ENCODE measurements around the gene REXO1. TPM values are rescaled to one million over a fixed set of nuclear protein-coding genes. Genes with fewer than 3 reads are reported as not detected.

Gene REXO1
- total RNA-seq, 2 donors from 2014 or later: 29.8 to 59.1 TPM

DNA sequence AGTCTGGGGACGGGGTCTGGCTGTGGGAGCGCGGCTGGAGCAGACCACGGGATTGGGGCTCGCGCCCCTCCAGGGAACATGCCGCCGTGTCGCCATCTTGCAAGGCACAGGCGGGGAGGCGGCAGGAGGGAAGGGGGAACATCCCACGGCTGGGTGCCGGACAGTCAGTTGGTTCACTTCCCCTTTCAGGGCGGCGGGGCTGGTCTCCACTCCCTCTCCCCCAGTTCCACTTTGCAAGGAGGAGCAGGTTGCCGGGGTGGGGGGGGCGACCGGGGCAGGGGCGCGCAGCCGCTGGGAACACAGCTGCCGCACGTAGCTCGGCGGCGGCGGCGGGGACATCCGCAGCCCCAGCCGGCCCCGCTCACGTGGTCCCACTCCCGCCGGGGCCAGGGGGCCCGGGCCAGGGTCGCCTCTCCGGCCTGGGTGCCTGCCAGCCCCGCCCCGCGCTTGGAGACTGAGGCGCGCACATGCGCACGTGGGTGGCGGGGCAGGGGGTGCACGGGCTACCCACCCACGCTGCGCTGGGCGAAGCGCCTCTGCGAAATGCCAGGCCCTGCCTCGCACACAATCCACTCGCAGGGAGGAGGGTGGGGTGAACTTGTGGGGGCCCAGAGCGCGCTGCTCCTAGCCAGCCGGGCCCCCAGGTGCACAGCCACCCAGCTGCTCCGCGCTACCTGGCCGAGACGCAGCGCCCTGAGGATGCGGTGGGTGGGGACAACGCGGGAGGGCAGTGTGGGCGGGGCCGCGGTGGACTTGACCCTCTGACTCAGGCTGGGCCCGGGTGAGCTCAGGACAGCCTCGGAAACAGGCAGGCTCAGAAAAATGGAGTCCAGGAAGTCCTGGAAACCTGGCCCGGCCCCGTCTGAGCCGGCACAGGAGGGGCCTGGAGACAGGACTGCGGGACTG, 8.7 kb upstream of the REXO1 start:
- peak overlapping the region; percentile 52 to 77 for H3K27ac ChIP-seq
- intact Hi-C loops (cut with DNase I): no loop called here
- WGBS: 13% methylated on average over 51 of the region's 73 CpGs
- peaks cover 16% of the 10 kb centered on the region for H3K4me1 ChIP-seq (replicated peaks)
- H3K36me3 ChIP-seq: no peaks in the 10 kb centered on the region
- no peaks in the 10 kb centered on the region for H3K27me3 ChIP-seq (replicated peaks; ENCODE audit: insufficient read depth)
- TF ChIP-seq, protein P1, sequence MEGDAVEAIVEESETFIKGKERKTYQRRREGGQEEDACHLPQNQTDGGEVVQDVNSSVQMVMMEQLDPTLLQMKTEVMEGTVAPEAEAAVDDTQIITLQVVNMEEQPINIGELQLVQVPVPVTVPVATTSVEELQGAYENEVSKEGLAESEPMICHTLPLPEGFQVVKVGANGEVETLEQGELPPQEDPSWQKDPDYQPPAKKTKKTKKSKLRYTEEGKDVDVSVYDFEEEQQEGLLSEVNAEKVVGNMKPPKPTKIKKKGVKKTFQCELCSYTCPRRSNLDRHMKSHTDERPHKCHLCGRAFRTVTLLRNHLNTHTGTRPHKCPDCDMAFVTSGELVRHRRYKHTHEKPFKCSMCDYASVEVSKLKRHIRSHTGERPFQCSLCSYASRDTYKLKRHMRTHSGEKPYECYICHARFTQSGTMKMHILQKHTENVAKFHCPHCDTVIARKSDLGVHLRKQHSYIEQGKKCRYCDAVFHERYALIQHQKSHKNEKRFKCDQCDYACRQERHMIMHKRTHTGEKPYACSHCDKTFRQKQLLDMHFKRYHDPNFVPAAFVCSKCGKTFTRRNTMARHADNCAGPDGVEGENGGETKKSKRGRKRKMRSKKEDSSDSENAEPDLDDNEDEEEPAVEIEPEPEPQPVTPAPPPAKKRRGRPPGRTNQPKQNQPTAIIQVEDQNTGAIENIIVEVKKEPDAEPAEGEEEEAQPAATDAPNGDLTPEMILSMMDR (IDR thresholded peaks at IDR 0.05): no peak
- peak; percentile 61 for TF ChIP-seq POLR2A (IDR thresholded peaks at IDR 0.05)
- H3K4me3 ChIP-seq: peak overlapping the region; percentile 11 to 26
- peak; percentile 50 for DNase-seq (ENCODE audit: low spot score)
- no peaks in the 10 kb centered on the region for H3K9me3 ChIP-seq

DNA sequence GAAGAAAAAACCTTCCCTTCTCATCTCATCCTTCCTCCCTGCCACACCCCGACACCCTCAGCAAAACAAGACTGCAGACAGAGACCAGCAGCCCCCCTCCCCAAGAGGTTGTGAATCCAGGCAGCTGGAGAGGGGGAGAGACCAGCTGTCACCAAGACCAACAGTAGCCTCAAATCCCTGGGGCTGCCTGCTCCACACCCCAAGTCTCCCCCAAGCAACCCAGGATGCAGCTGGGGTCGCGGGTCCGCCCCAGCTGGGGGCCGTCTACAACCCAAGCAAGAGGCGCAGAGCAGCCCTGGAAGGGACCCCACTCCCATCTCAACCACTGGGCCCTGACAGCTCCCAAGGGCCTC, 8.0 kb upstream of the REXO1 start:
- peak overlapping the region; percentile 52 to 77 for H3K27ac ChIP-seq
- H3K36me3 ChIP-seq: no peaks in the 10 kb centered on the region
- intact Hi-C loops (cut with DNase I): no loop called here
- H3K4me1 ChIP-seq (replicated peaks): peaks cover 10% of the 10 kb centered on the region
- H3K9me3 ChIP-seq: no peaks in the 10 kb centered on the region
- TF ChIP-seq POLR2A (IDR thresholded peaks at IDR 0.05) (no peak), POLR2AphosphoS5 (IDR thresholded peaks at IDR 0.05) (no peak)
- TF ChIP-seq, protein P1 (IDR thresholded peaks at IDR 0.05): no peak
- 88% methylated on average over 1 of the region's 6 CpGs for WGBS
- DNase-seq (ENCODE audit: low spot score): no peak
- H3K27me3 ChIP-seq (replicated peaks; ENCODE audit: insufficient read depth): no peaks in the 10 kb centered on the region
- peak overlapping the region; percentile 11 to 26 for H3K4me3 ChIP-seq

DNA sequence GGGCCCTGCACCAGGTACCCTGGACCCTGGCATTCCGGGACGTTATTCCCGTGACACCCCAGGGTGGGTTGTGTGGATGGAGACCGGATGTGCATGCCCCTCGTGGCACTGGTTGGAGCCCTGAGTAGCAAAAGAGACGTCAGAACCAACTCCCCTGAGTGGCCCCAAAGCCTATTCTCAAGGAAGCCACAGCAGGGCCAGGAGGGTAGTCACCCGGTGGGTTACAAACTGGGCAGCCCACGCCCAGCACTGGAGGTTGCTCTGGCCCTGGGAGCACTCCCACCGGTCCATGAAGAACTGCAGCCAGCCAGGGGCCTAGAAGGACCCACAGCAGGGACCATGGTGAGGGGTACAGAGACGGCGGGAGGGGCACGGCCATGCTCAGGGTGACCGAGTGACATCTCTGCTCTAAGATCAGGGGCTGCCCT, 7.6 kb upstream of the REXO1 start:
- Histone ChIP-seq H3K36me3 (no peaks in the 10 kb centered on the region), H3K4me3 (no peak overlapping the region), H3K27me3 (replicated peaks; ENCODE audit: insufficient read depth) (no peaks in the 10 kb centered on the region), H3K9me3 (no peaks in the 10 kb centered on the region), H3K27ac (peak overlapping the region; percentile 52 to 77), H3K4me1 (replicated peaks) (peaks cover 10% of the 10 kb centered on the region)
- intact Hi-C loops (cut with DNase I): no loop called here
- WGBS: 53% methylated on average over 13 of the region's 13 CpGs
- no peak for DNase-seq (ENCODE audit: low spot score)
- TF ChIP-seq, protein P1 (IDR thresholded peaks at IDR 0.05): no peak
- TF ChIP-seq POLR2AphosphoS5 (IDR thresholded peaks at IDR 0.05) (no peak), POLR2A (IDR thresholded peaks at IDR 0.05) (no peak)

DNA sequence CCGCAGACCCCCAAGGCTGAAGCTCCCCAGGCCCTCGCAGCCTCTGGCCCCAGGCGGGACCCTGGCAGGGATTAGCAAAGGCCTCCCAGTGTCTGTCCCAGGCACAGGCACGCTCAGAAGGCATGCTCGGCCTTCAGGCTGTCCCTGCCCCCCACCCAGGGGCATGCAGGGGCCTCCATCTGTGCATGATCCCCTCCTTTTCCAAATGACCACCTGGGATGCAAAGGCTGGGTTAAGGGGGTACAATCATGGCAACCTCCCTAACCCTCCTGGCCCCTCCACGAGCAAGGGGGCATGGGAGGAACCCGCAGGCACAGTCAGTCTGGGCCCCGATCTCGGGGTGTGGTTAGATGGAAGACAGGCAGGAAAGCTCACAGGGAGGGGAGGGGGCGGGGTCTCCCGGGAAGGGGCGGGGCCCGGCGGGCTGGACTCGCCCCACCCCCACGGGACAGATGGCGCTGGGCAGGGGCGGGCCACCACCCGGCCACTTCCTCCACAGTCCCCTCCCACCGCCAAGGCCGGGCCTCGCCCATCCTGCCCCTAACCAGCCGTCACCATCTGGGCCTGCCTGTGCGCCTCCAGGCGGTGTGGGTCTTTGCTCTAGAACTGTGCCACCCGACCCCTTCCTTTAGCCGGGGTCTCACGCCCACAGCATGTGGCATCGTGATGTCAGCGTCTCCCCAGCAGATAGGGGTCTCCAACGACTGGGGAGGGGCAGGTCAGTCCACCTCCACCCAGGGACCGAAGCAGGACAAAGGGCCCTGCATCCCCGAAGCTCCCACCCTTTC, 7.0 kb upstream of the REXO1 start:
- TF ChIP-seq, protein P1 (IDR thresholded peaks at IDR 0.05): no peak
- TF ChIP-seq POLR2A (IDR thresholded peaks at IDR 0.05): peak; percentile 69
- peak; percentile 20 for TF ChIP-seq POLR2AphosphoS5 (IDR thresholded peaks at IDR 0.05)
- Histone ChIP-seq H3K4me1 (replicated peaks) (peaks cover 10% of the 10 kb centered on the region), H3K36me3 (no peaks in the 10 kb centered on the region), H3K27ac (peak overlapping the region; percentile 52 to 77), H3K9me3 (no peaks in the 10 kb centered on the region), H3K27me3 (replicated peaks; ENCODE audit: insufficient read depth) (no peaks in the 10 kb centered on the region), H3K4me3 (no peak overlapping the region)
- intact Hi-C loops (cut with DNase I): no loop called here
- DNase-seq (ENCODE audit: low spot score): peak; percentile 75
- WGBS: 39% methylated on average over 21 of the region's 33 CpGs
